Measurements from ENCODE around the gene RERE.

Gene RERE

DNA sequence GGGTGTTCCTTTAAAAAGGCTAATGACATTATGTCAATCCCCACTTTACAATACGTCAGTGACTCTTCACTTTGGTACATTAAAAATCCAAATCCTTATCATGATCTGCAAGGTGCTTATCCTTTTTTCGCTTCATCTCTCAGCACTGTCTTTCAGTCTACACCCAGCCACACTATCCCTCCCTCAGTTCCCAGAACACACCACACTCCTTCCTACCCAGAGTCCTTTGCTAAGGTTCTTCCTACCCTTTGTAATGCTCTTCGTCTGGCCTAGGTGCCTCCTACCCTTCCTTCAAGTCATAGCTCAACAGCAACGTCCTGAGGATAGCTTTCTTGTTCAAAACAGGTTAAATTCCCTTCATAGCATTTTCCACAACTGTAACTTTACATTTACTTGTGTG lies 152.6 kb downstream of the RERE start:
- Histone ChIP-seq H3K27me3 (ENCODE audit: control insufficient read depth in 2 of 2, insufficient read depth in 2 of 2, low read length in 2 of 2) (no peaks in the 10 kb centered on the region), H3K4me1 (ENCODE audit: control insufficient read depth in 2 of 2, insufficient read depth in 2 of 2, low read length in 2 of 2) (peaks cover 17 to 46% of the 10 kb centered on the region in 2 donors), H3K9me3 (ENCODE audit: control insufficient read depth in 2 of 2, low read length in 2 of 2) (no peaks in the 10 kb centered on the region), H3K9ac (ENCODE audit: low read depth in 1 of 2, low read length in 2 of 2) (no peak overlapping the region), H3K27ac (ENCODE audit: low read depth in 2 of 2, low read length in 2 of 2) (no peak overlapping the region), H3K4me3 (ENCODE audit: low read length in 2 of 2) (no peak overlapping the region), H3K36me3 (ENCODE audit: control insufficient read depth in 2 of 2, insufficient read depth in 2 of 2, low read length in 2 of 2) (no peaks in the 10 kb centered on the region)

DNA sequence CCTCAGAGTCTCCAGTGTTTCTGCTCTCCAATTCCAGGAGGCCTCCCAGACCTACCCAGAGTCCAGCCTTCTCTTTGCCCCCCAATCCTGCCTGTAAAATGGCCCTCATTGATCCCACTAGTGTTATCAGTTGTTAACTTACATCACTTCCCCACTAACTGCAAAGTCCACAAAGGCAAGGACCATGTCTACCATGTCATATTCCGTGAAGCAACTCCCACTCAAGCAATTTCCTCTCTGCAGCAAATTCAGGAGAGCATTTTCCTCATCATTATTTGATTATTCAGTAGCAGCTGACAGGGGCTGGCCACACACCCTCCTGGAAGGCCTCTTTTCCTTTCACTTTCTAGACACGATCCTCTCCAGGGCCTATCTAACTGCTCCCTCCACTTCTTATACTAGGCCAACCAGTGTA lies 153.5 kb downstream of the RERE start:
- no peak overlapping the region for H3K4me3 ChIP-seq (ENCODE audit: low read length in 2 of 2)
- H3K4me1 ChIP-seq (ENCODE audit: control insufficient read depth in 2 of 2, insufficient read depth in 2 of 2, low read length in 2 of 2) = peaks cover 17 to 43% of the 10 kb centered on the region in 2 donors
- H3K27me3 ChIP-seq (ENCODE audit: control insufficient read depth in 2 of 2, insufficient read depth in 2 of 2, low read length in 2 of 2) = no peaks in the 10 kb centered on the region
- H3K9me3 ChIP-seq (ENCODE audit: control insufficient read depth in 2 of 2, low read length in 2 of 2) = no peaks in the 10 kb centered on the region
- H3K9ac ChIP-seq (ENCODE audit: low read depth in 1 of 2, low read length in 2 of 2) = no peak overlapping the region
- H3K36me3 ChIP-seq (ENCODE audit: control insufficient read depth in 2 of 2, insufficient read depth in 2 of 2, low read length in 2 of 2) = no peaks in the 10 kb centered on the region
- peak overlapping the region in 1 of 2 donors; percentile 1 for H3K27ac ChIP-seq (ENCODE audit: low read depth in 2 of 2, low read length in 2 of 2)

DNA sequence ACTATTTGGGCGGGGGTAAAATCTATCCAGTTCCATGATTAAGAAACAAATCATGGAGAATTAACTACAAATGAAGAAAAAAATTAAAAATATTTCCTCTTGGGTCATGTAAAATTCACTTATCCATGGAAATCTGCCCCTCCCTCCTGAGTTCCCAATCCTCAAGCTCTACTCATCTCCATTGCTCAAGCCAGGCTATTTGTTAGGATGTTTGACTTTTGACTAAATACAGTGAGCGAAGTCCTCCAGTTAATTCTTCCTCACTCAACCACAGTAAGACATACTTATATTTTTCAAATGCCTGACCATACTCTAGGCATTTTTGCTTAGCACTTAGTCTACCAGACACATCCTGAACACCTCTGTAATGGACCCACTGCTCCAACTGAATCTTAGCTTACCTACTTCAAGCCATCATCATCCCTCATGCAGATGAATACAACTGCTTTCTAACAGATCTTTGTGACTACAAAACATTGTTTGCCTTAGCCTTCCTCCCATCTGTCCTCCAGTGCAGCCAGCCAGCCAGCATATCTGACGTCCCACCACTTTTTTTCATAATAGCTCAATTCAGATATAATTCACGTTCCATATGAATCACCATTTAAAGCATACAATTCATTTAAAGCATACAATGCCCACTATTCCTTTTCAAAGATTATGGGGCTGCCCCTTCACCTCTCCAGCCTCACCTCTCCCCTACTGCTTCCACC lies 154.2 kb downstream of the RERE start:
- no peak overlapping the region for H3K4me3 ChIP-seq (ENCODE audit: low read length in 2 of 2)
- H3K9ac ChIP-seq (ENCODE audit: low read depth in 1 of 2, low read length in 2 of 2) = no peak overlapping the region
- no peaks in the 10 kb centered on the region for H3K36me3 ChIP-seq (ENCODE audit: control insufficient read depth in 2 of 2, insufficient read depth in 2 of 2, low read length in 2 of 2)
- no peaks in the 10 kb centered on the region for H3K27me3 ChIP-seq (ENCODE audit: control insufficient read depth in 2 of 2, insufficient read depth in 2 of 2, low read length in 2 of 2)
- H3K4me1 ChIP-seq (ENCODE audit: control insufficient read depth in 2 of 2, insufficient read depth in 2 of 2, low read length in 2 of 2) = peaks cover 17 to 41% of the 10 kb centered on the region in 2 donors
- no peak overlapping the region for H3K27ac ChIP-seq (ENCODE audit: low read depth in 2 of 2, low read length in 2 of 2)
- no peaks in the 10 kb centered on the region for H3K9me3 ChIP-seq (ENCODE audit: control insufficient read depth in 2 of 2, low read length in 2 of 2)

DNA sequence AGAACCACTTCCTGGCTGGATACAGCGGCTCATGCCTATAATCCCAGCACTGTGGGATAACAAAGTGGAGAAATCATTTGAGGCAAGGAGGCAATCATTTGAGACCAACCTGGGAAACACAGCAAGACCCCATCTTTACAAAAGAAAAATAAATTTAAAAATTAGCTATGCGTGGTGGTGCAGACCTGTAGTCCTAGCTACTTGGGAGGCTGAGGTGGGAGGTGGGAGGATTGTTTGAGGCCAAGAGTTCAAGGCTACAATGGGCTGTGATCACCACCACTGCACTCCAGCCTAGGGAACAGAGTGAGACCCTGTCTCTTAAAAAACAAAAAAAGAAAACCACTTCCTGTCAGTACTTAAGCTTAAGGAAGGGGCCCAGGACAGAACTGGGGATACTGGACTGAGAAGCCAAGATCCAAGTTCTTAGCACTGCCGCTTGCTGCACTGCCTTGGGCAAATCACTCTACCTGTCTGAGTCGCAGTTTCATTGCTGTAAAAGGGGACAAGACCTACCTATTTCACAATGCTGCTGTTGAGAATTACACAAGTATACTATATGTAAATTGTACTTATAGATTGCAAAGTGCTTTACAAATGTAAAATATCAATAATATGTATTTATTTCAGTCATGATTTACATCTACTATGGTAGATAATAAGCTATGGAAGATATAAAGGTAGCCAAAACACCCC lies 154.9 kb downstream of the RERE start:
- Histone ChIP-seq H3K4me3 (ENCODE audit: low read length in 2 of 2) (no peak overlapping the region), H3K27ac (ENCODE audit: low read depth in 2 of 2, low read length in 2 of 2) (no peak overlapping the region), H3K9ac (ENCODE audit: low read depth in 1 of 2, low read length in 2 of 2) (no peak overlapping the region), H3K36me3 (ENCODE audit: control insufficient read depth in 2 of 2, insufficient read depth in 2 of 2, low read length in 2 of 2) (no peaks in the 10 kb centered on the region), H3K27me3 (ENCODE audit: control insufficient read depth in 2 of 2, insufficient read depth in 2 of 2, low read length in 2 of 2) (no peaks in the 10 kb centered on the region), H3K4me1 (ENCODE audit: control insufficient read depth in 2 of 2, insufficient read depth in 2 of 2, low read length in 2 of 2) (peaks cover 17 to 35% of the 10 kb centered on the region in 2 donors), H3K9me3 (ENCODE audit: control insufficient read depth in 2 of 2, low read length in 2 of 2) (no peaks in the 10 kb centered on the region)

DNA sequence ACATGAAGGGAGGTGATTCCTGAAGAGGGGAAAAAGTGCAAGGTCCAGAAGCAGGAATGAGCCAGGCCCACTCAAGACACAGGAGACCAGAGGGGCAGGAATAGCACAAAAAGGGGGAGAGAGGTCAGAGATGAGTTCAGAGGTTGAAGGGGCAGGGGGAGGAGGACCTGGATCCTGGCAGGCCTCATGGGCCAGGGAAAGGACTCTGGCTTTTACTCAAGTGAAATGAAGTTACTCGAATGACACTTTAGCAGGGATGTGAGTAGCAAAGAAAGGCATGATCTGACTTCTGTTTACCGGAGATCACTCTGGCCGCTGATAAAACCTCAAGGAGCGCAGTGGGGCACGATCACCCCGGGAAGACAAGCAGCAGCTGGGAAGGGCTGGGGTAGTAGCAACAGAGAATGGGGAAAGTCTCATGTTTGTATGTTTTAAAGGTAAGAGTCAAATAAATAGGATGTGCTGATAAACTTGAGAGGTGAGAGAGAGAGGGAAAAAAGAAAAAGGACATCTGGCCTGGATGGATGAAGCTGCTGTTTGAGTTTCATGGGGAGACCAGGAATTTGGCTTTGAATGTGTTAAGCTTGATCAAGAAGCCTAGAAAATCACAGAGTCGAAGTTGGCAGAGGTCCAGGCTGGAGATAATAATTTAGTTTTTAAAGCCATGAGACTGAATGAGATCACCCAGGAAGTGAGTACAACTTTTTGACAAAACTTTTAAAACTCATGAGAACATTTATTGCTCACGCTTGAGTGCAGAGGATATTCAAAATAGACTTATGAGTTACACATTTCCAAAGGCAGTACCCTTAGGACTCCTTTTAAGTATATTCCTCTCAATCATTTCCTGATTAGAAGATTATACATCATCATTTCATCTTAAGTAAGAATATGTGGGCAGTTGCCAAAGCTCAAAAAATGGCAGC lies 156.0 kb downstream of the RERE start:
- no peaks in the 10 kb centered on the region for H3K36me3 ChIP-seq (ENCODE audit: control insufficient read depth in 2 of 2, insufficient read depth in 2 of 2, low read length in 2 of 2)
- H3K9me3 ChIP-seq (ENCODE audit: control insufficient read depth in 2 of 2, low read length in 2 of 2) = no peaks in the 10 kb centered on the region
- peak overlapping the region in 1 of 2 donors; percentile 2 for H3K9ac ChIP-seq (ENCODE audit: low read depth in 1 of 2, low read length in 2 of 2)
- H3K27me3 ChIP-seq (ENCODE audit: control insufficient read depth in 2 of 2, insufficient read depth in 2 of 2, low read length in 2 of 2) = no peaks in the 10 kb centered on the region
- peaks cover 12 to 30% of the 10 kb centered on the region in 2 donors for H3K4me1 ChIP-seq (ENCODE audit: control insufficient read depth in 2 of 2, insufficient read depth in 2 of 2, low read length in 2 of 2)
- H3K4me3 ChIP-seq (ENCODE audit: low read length in 2 of 2) = no peak overlapping the region
- peak overlapping the region in 1 of 2 donors; percentile 5 for H3K27ac ChIP-seq (ENCODE audit: low read depth in 2 of 2, low read length in 2 of 2)

DNA sequence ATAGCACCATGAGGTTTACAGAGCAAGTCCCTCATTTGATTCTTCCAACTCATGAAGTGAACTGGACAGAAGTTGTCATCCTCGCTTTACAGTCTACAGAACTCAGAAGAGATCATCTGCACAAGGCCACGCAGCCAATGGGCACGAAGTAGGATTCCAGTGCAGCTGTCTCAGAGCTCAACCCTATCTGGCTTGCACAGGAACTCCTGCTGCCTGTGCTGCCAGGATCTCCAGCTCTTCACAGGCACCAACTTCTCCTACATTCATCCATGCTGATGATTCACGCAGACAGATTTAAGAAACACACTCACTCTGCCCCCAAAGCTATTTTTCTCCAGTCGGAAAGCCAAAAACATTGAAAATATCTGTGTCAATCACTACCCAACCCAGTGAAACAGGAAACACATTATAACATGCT lies 157.0 kb downstream of the RERE start:
- Histone ChIP-seq H3K27ac (ENCODE audit: low read depth in 2 of 2, low read length in 2 of 2) (no peak overlapping the region), H3K9ac (ENCODE audit: low read depth in 1 of 2, low read length in 2 of 2) (no peak overlapping the region), H3K4me1 (ENCODE audit: control insufficient read depth in 2 of 2, insufficient read depth in 2 of 2, low read length in 2 of 2) (peaks cover 9 to 26% of the 10 kb centered on the region in 2 donors), H3K9me3 (ENCODE audit: control insufficient read depth in 2 of 2, low read length in 2 of 2) (no peaks in the 10 kb centered on the region), H3K4me3 (ENCODE audit: low read length in 2 of 2) (no peak overlapping the region), H3K27me3 (ENCODE audit: control insufficient read depth in 2 of 2, insufficient read depth in 2 of 2, low read length in 2 of 2) (no peaks in the 10 kb centered on the region), H3K36me3 (ENCODE audit: control insufficient read depth in 2 of 2, insufficient read depth in 2 of 2, low read length in 2 of 2) (peaks cover 0 to 3% of the 10 kb centered on the region in 2 donors)

DNA sequence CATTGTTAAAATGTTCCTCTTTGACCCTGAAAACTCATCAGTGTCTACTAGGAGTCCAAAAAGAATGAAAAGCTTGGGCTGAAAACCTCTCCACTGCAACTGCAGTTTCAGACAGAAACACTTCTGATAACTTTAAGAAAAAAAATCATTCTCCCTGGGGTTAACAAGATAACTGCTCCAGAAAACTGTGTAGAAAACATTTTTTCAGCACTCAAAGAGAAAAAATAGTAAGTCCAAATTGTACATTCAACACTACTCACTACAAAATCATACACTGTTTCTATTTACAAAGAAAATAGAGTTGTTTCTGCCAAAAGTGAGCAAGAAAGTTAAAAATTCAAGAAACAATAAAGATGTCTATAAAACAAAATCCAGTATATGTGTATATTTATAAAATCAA lies 157.8 kb downstream of the RERE start:
- Histone ChIP-seq H3K9me3 (ENCODE audit: control insufficient read depth in 2 of 2, low read length in 2 of 2) (no peaks in the 10 kb centered on the region), H3K36me3 (ENCODE audit: control insufficient read depth in 2 of 2, insufficient read depth in 2 of 2, low read length in 2 of 2) (peaks cover 0 to 3% of the 10 kb centered on the region in 2 donors), H3K4me1 (ENCODE audit: control insufficient read depth in 2 of 2, insufficient read depth in 2 of 2, low read length in 2 of 2) (peaks cover 9 to 26% of the 10 kb centered on the region in 2 donors), H3K27me3 (ENCODE audit: control insufficient read depth in 2 of 2, insufficient read depth in 2 of 2, low read length in 2 of 2) (no peaks in the 10 kb centered on the region), H3K9ac (ENCODE audit: low read depth in 1 of 2, low read length in 2 of 2) (no peak overlapping the region), H3K27ac (ENCODE audit: low read depth in 2 of 2, low read length in 2 of 2) (no peak overlapping the region), H3K4me3 (ENCODE audit: low read length in 2 of 2) (no peak overlapping the region)

DNA sequence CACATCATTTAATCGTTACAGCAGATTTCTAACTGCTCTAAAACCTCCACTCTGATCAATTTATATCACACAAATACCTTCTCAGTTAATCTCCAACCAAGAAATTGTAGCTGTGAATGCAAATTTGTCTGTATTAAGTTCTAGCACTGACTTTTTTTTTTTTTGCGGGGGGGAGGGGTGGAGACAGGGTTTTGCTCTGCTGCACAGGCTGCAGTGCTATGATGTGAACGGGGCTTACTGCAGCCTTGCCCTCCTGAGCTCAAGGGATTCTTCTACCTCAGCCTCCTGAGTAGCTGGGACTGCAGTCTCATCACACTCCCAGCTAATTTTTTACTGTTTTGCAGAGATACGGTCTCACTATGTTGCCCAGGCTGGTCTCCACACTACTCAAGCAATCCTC lies 163.6 kb downstream of the RERE start:
- H3K9me3 ChIP-seq (ENCODE audit: control insufficient read depth in 2 of 2, low read length in 2 of 2) = no peaks in the 10 kb centered on the region
- peaks cover 4% of the 10 kb centered on the region in 2 donors for H3K4me1 ChIP-seq (ENCODE audit: control insufficient read depth in 2 of 2, insufficient read depth in 2 of 2, low read length in 2 of 2)
- H3K27ac ChIP-seq (ENCODE audit: low read depth in 2 of 2, low read length in 2 of 2) = no peak overlapping the region
- peaks cover 0 to 3% of the 10 kb centered on the region in 2 donors for H3K36me3 ChIP-seq (ENCODE audit: control insufficient read depth in 2 of 2, insufficient read depth in 2 of 2, low read length in 2 of 2)
- H3K4me3 ChIP-seq (ENCODE audit: low read length in 2 of 2) = no peak overlapping the region
- no peak overlapping the region for H3K9ac ChIP-seq (ENCODE audit: low read depth in 1 of 2, low read length in 2 of 2)
- no peaks in the 10 kb centered on the region for H3K27me3 ChIP-seq (ENCODE audit: control insufficient read depth in 2 of 2, insufficient read depth in 2 of 2, low read length in 2 of 2)

DNA sequence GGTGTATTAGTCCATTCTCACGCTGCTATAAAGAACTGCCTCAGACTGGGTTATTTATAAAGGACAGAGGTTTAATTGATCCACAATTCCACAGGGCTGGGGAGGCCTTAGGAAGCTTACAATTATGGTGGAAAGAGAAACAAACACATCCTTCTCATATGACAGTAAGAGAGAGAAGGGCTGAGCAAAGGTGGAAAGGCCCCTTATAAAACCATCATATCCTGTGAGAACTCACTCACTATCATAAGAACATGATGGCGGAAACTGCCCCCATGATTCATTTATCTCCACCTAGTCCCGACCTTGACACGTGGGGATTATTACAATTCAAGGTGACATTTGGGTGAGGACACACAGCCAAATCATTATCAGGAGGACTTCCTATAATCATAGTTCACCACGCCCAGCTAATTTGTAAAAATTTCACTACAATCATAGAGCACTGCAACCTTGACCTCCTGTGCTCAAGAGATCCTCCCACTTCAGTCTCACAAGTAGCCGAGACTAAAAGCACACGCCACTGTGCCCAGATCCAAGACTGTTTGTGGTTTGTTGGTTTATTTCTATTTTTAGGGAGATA lies 164.9 kb downstream of the RERE start:
- Histone ChIP-seq H3K9ac (ENCODE audit: low read depth in 1 of 2, low read length in 2 of 2) (no peak overlapping the region), H3K27me3 (ENCODE audit: control insufficient read depth in 2 of 2, insufficient read depth in 2 of 2, low read length in 2 of 2) (no peaks in the 10 kb centered on the region), H3K27ac (ENCODE audit: low read depth in 2 of 2, low read length in 2 of 2) (no peak overlapping the region), H3K9me3 (ENCODE audit: control insufficient read depth in 2 of 2, low read length in 2 of 2) (no peaks in the 10 kb centered on the region), H3K36me3 (ENCODE audit: control insufficient read depth in 2 of 2, insufficient read depth in 2 of 2, low read length in 2 of 2) (peaks cover 0 to 3% of the 10 kb centered on the region in 2 donors), H3K4me1 (ENCODE audit: control insufficient read depth in 2 of 2, insufficient read depth in 2 of 2, low read length in 2 of 2) (peaks cover 4% of the 10 kb centered on the region in 2 donors), H3K4me3 (ENCODE audit: low read length in 2 of 2) (no peak overlapping the region)
